ENCODE measurements around the gene MTUS2. TPM values are rescaled to one million over a fixed set of nuclear protein-coding genes. Genes with fewer than 3 reads are reported as not detected.

Gene MTUS2
- total RNA-seq, 1 experiment from 2014 or later = 0.35 TPM

- no CpG with 5 or more reads among the region's 13 CpGs for WGBS (ENCODE audit: extremely low coverage, insufficient read length, low lambda C conversion rate)
- H3K23me2 ChIP-seq (ENCODE audit: insufficient read length, low read depth, low read length, poor library complexity, severe bottlenecking) = no peaks in the 10 kb centered on the region
- H3K23ac ChIP-seq (ENCODE audit: insufficient read length, low read depth, low read length) = no peak overlapping the region
- no peaks in the 10 kb centered on the region for H3K79me1 ChIP-seq (ENCODE audit: insufficient read depth, low read depth, low read length, poor library complexity, severe bottlenecking)
- Mint-ChIP-seq H3K27ac (no peak overlapping the region), H3K4me3 (peak overlapping the region in 1 of 2 experiments; percentile 48; a peak in 2 of 5 replicates), H3K9me3 (no peaks in the 10 kb centered on the region), H3K36me3 (ENCODE audit: insufficient read depth in 1 of 3, low read depth in 3 of 3) (no peaks in the 10 kb centered on the region), H3K4me1 (peaks cover 11% of the 10 kb centered on the region in 2 experiments), H3K27me3 (ENCODE audit: low read depth) (peaks cover 18% of the 10 kb centered on the region)
- no peak overlapping the region for H3K56ac ChIP-seq (ENCODE audit: insufficient read length, low read depth, low read length)
- no peak overlapping the region for H2AK5ac ChIP-seq (ENCODE audit: insufficient read length, low read length)
- H4K20me1 ChIP-seq (ENCODE audit: control insufficient read depth, insufficient read depth, insufficient read length) = no peaks in the 10 kb centered on the region
- no peak overlapping the region for H4K8ac ChIP-seq (replicated peaks; ENCODE audit: insufficient read length, low read depth, low read length)
- no peak overlapping the region for H3T11ph ChIP-seq (ENCODE audit: low read length)
- H3K9ac ChIP-seq (ENCODE audit: extremely low read depth, insufficient read length, low read length) = no peak overlapping the region
- H2AFZ ChIP-seq (ENCODE audit: low read length) = no peak overlapping the region
- no peak overlapping the region for H2BK15ac ChIP-seq (ENCODE audit: low read depth, low read length)
- peak overlapping the region; percentile 9 for H3K4me2 ChIP-seq (ENCODE audit: insufficient read depth, insufficient read length, low read length)
- H4K91ac ChIP-seq (ENCODE audit: insufficient read length, low read depth, low read length) = no peak overlapping the region
- no peaks in the 10 kb centered on the region for H3K4me1 ChIP-seq (ENCODE audit: insufficient read depth, low read length)
- no peak overlapping the region for H2BK120ac ChIP-seq (ENCODE audit: low read depth, low read length, poor library complexity, severe bottlenecking)
- TF ChIP-seq, protein P1, sequence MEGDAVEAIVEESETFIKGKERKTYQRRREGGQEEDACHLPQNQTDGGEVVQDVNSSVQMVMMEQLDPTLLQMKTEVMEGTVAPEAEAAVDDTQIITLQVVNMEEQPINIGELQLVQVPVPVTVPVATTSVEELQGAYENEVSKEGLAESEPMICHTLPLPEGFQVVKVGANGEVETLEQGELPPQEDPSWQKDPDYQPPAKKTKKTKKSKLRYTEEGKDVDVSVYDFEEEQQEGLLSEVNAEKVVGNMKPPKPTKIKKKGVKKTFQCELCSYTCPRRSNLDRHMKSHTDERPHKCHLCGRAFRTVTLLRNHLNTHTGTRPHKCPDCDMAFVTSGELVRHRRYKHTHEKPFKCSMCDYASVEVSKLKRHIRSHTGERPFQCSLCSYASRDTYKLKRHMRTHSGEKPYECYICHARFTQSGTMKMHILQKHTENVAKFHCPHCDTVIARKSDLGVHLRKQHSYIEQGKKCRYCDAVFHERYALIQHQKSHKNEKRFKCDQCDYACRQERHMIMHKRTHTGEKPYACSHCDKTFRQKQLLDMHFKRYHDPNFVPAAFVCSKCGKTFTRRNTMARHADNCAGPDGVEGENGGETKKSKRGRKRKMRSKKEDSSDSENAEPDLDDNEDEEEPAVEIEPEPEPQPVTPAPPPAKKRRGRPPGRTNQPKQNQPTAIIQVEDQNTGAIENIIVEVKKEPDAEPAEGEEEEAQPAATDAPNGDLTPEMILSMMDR (conservative IDR thresholded peaks at IDR 0.05) = no peak
- no peak for DNase-seq
- H3K18ac ChIP-seq (ENCODE audit: insufficient read length, low read depth, low read length) = no peak overlapping the region
- no peak overlapping the region for H2BK20ac ChIP-seq (ENCODE audit: low read depth, low read length, poor library complexity, severe bottlenecking)
- H3K27me3 ChIP-seq (ENCODE audit: insufficient read depth, low read length) = no peaks in the 10 kb centered on the region
- H3K79me2 ChIP-seq (ENCODE audit: insufficient read depth, low read length) = no peaks in the 10 kb centered on the region
- H3K9me3 ChIP-seq (ENCODE audit: control insufficient read depth, low read depth, low read length) = no peaks in the 10 kb centered on the region
- no peak overlapping the region for H2BK5ac ChIP-seq (ENCODE audit: insufficient read length, low read length)
- H4K5ac ChIP-seq (ENCODE audit: insufficient read length, low read depth, low read length) = no peak overlapping the region
- no peak overlapping the region for H3K4ac ChIP-seq (ENCODE audit: low read depth, low read length)
- H3K27ac ChIP-seq (ENCODE audit: insufficient read length, low read depth, low read length) = no peak overlapping the region
- no peak overlapping the region for H2BK12ac ChIP-seq (ENCODE audit: insufficient read length, low read depth, low read length)
- H3K14ac ChIP-seq (ENCODE audit: insufficient read depth, low read length) = no peak overlapping the region
These were observed 682.4 kb downstream of the MTUS2 start for GRCh38 chr13:29502391-29503008.

Data from H9 (cell line).